GM12878 (cell line): ENCODE measurements around the gene FCGR2B. TPM values are rescaled to one million over a fixed set of nuclear protein-coding genes. Genes with fewer than 3 reads are reported as not detected.

Experiments used
- ATAC-seq: fragments of 200-7000 bp; cut with Tn5 transposase; 3 replicates; pipeline ENCODE4 v1.9.1; 2020; ENCODE audit warnings: mild to moderate bottlenecking, moderate library complexity
- BruUV-seq: library from RNA; stranded (reverse); fragments of 400-500 nt; replicated peaks from 2 replicates; lab custom pipeline; 2021; lab: Mats Ljungman, UMichigan
- CTCF ChIA-PET: fragments of 300-600 bp; sonication (Branson Sonifier 250); formaldehyde crosslinking; extraction: SDS; loops from one replicate; lab custom pipeline; 2021; ENCODE audit warnings: inconsistent platforms; lab: Yijun Ruan, JAX
- POLR2A ChIA-PET: fragments of 350-600 bp; formaldehyde crosslinking; extraction: SDS; loops from one replicate; lab custom pipeline; 2021; ENCODE audit warnings: inconsistent platforms; lab: Charles Lee
- RAD21 ChIA-PET: fragments of 300-600 bp; sonication (Branson Sonifier 250); formaldehyde crosslinking; loops from one replicate; lab custom pipeline; 2023; ENCODE audit warnings: antibody characterized with exemption; ENCODE audit not compliant: unreplicated experiment; lab: Charles Lee
- SMC1A ChIA-PET: fragments of 300-600 bp; sonication (Branson Sonifier 250); formaldehyde crosslinking; loops from one replicate; lab custom pipeline; 2023; ENCODE audit not compliant: unreplicated experiment, uncharacterized antibody; lab: Charles Lee
- DNase-seq: peaks from one replicate; pipeline ENCODE4 v3.0.0-alpha.2; 2011; ENCODE audit warnings: low read depth, low spot score
- FAIRE-seq: peaks from 3 replicates; lab custom pipeline; 2011; peaks lifted over from hg19 to GRCh38; lab: Jason Lieb, UNC
- H2AFZ ChIP-seq: 2 replicates; pipeline ENCODE4 v1.6.0; 2011; ENCODE audit warnings: low read depth, low read length, control low read depth; ENCODE audit not compliant: control insufficient read depth
- H3K27ac ChIP-seq: 2 replicates; pipeline ENCODE4 v1.5.1; 2011; ENCODE audit warnings: control low read depth; ENCODE audit not compliant: control insufficient read depth, insufficient read depth
- H3K27me3 ChIP-seq, 2 experiments: replicated peaks in 1 of 2; 2 replicates each; pipeline versions ENCODE4 v1.6.0 to v1.6.1; 2011; ENCODE audit warnings: low read length in 1 of 2; ENCODE audit not compliant: control insufficient read depth in 2 of 2, insufficient read depth in 2 of 2
- H3K36me3 ChIP-seq, 2 experiments: 2 replicates each; pipeline ENCODE4 v1.5.1; 2011; ENCODE audit warnings: low read length in 1 of 2; ENCODE audit not compliant: control insufficient read depth in 2 of 2, insufficient read depth in 2 of 2
- H3K4me1 ChIP-seq: 2 replicates; pipeline ENCODE4 v1.6.1; 2011; ENCODE audit warnings: mild to moderate bottlenecking, low read length, moderate library complexity, mixed read lengths; ENCODE audit not compliant: control insufficient read depth, insufficient read depth
- H3K4me2 ChIP-seq: 2 replicates; pipeline ENCODE4 v1.6.0; 2011; ENCODE audit warnings: control low read depth; ENCODE audit not compliant: control insufficient read depth, insufficient read depth
- H3K4me3 ChIP-seq: fragments of 200-600 bp; sonication (generic); 2 replicates; pipeline ENCODE4 v1.5.1; 2016
- H3K79me2 ChIP-seq: 2 replicates; pipeline ENCODE4 v1.6.0; 2011; ENCODE audit warnings: low read length; ENCODE audit not compliant: control insufficient read depth, insufficient read depth
- H3K9ac ChIP-seq: 2 replicates; pipeline ENCODE4 v1.8.0; 2011; ENCODE audit warnings: low read length, control low read depth, mixed read lengths; ENCODE audit not compliant: control insufficient read depth, insufficient read depth
- H3K9me3 ChIP-seq: replicated peaks from 3 replicates; pipeline ENCODE4 v1.5.1; 2011; ENCODE audit warnings: mild to moderate bottlenecking, low read length; ENCODE audit not compliant: control insufficient read depth, insufficient read depth
- H4K20me1 ChIP-seq: 2 replicates; pipeline ENCODE4 v1.6.0; 2011; ENCODE audit not compliant: control insufficient read depth, insufficient read depth
- CREM ChIP-seq: IDR thresholded peaks from 2 replicates; pipeline ENCODE4 v1.6.1; 2014; ENCODE audit warnings: antibody characterized with exemption, low read depth
- EP300 ChIP-seq, 2 experiments: fragments of 150-350 bp in 1 of 2; IDR thresholded peaks; 2 replicates each; pipeline ENCODE4 v1.6.1; 2011 to 2012; ENCODE audit warnings: low read depth in 2 of 2, low read length in 2 of 2, borderline replicate concordance in 1 of 2, improper control_type of control experiment in 1 of 2, inconsistent platforms in 1 of 2; ENCODE audit not compliant: control insufficient read depth in 1 of 2
- IKZF1 ChIP-seq: fragments of 450-650 bp; conservative IDR thresholded peaks from 2 replicates; pipeline ENCODE4 v1.6.1; 2017; ENCODE audit warnings: antibody characterized with exemption, mild to moderate bottlenecking
- IRF4 ChIP-seq: IDR thresholded peaks from 2 replicates; pipeline ENCODE4 v1.6.1; 2011; ENCODE audit warnings: low read depth, low read length
- NR2F1 ChIP-seq: fragments of 450-650 bp; conservative IDR thresholded peaks from 2 replicates; pipeline ENCODE4 v1.6.1; 2017; ENCODE audit warnings: mild to moderate bottlenecking
- POLR2A ChIP-seq: IDR thresholded peaks from 2 replicates; pipeline ENCODE4 v1.6.1; 2011; ENCODE audit warnings: low read depth, mild to moderate bottlenecking, low read length
- RBBP5 ChIP-seq: fragments of 200-600 bp; sonication (generic); conservative IDR thresholded peaks from 2 replicates; pipeline ENCODE4 v1.6.1; 2016
- RCOR1 ChIP-seq: conservative IDR thresholded peaks from 2 replicates; pipeline ENCODE4 v1.6.1; 2012; ENCODE audit warnings: low read depth, low read length, improper control_type of control experiment
- SREBF1 ChIP-seq: IDR thresholded peaks from 2 replicates; pipeline ENCODE4 v1.6.1; 2012; ENCODE audit warnings: mild to moderate bottlenecking, low read length
- STAT1 ChIP-seq: fragments of 450-650 bp; conservative IDR thresholded peaks from 2 replicates; pipeline ENCODE4 v1.6.1; 2014; ENCODE audit warnings: antibody characterized with exemption, mild to moderate bottlenecking
- ZNF384 ChIP-seq: IDR thresholded peaks from 2 replicates; pipeline ENCODE4 v1.6.1; 2012; ENCODE audit warnings: low read depth, mild to moderate bottlenecking, low read length, improper control_type of control experiment, borderline replicate concordance
- WGBS: methylation state at CpG from one replicate; pipeline ENCODE4 v1.1.6; 2016; ENCODE audit warnings: low lambda C conversion rate; ENCODE audit not compliant: insufficient replicate concordance, insufficient coverage; ENCODE audit errors: missing lambda C conversion rate; 5-methylcytosine and 5-hydroxymethylcytosine counted together
- in situ Hi-C: fragments of 300-500 bp; cut with MboI; formaldehyde crosslinking; loops from 9 replicates; pipeline ENCODE4 v1.14.3; 2018; ENCODE audit warnings: mixed read lengths
- intact Hi-C: fragments of 100-400 bp; cut with micrococcal nuclease; formaldehyde crosslinking; loops from one replicate; pipeline ENCODE4 v1.14.2; 2022; ENCODE audit not compliant: unreplicated experiment
- polyA plus RNA-seq, 11 experiments: library from polyadenylated mRNA; depleted of rRNA in 4 of 11; unstranded in 6 of 11; stranded (reverse) in 5 of 11; fragments of >200 nt; fragmentation: Nextera tagmentation in 4 of 11; fragmentation: Illumina TruSeq in 1 of 11; extraction: Ambion mirVana in 4 of 11; extraction: Trizol in 1 of 11; gene quantifications; 1 replicate in 1 of 11; 2 replicates in 10 of 11; pipeline versions ENCODE4 v1.2.1 to v1.2.3, GENCODE V29; 2011 to 2016; ENCODE audit warnings: inconsistent platforms in 2 of 11, missing spikeins in 2 of 11, low read depth in 1 of 11
- total RNA-seq, 4 experiments: library from RNA; depleted of rRNA in 3 of 4; stranded (reverse); fragments of >200 nt in 3 of 4; fragmentation: Illumina TruSeq in 1 of 4; extraction: Trizol in 1 of 4; gene quantifications; 2 replicates each; pipeline versions ENCODE4 v1.2.1 to v1.2.3, GENCODE V29; 2013 to 2021

The FCGR2B gene
- total and polyA plus RNA-seq, 10 of the 15 experiments (the other 5 are each of a cell fraction or from before 2014, with no cell fraction given): 76.6 to 216 (median 108) TPM

DNA sequence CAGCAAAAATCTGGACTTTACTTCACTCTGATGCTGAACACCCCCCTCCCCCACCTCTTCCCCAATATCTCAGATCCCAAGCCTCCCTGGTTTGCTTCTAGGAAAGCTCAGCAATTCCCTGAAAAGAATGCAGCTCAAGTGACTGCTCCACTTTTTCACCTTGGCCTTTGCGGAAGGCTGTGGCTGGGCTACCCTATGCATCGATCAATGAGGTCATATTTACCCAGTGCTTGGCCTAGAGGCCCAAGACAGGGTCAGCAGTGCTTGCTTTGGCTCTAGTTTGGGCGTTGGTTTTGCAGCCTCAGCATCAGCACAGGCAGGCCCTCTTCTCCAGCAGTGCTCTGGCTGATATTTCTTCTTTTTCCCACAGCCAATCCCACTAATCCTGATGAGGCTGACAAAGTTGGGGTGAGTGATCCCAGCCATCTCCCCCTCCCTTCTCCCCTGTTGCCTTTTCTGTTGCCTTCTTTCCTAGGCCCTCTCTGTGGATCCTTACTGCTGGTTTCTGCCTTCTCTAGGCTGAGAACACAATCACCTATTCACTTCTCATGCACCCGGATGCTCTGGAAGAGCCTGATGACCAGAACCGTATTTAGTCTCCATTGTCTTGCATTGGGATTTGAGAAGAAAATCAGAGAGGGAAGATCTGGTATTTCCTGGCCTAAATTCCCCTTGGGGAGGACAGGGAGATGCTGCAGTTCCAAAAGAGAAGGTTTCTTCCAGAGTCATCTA lies 14.2 kb downstream of the FCGR2B start:
- no peak overlapping the region for H2AFZ ChIP-seq
- H3K27me3 ChIP-seq: no peaks in the 10 kb centered on the region
- no peaks in the 10 kb centered on the region for H3K4me1 ChIP-seq
- H3K27ac ChIP-seq: no peak overlapping the region
- no peak for FAIRE-seq
- RAD21 ChIA-PET: no interaction called here
- peaks cover 1 to 10% of the 10 kb centered on the region in 2 experiments; a peak in 3 of 4 replicates for H3K36me3 ChIP-seq
- no TSS peak for BruUV-seq
- no peak for ATAC-seq
- H3K9ac ChIP-seq: no peak overlapping the region
- POLR2A ChIA-PET: interaction anchor here (0.6 to 0.7 kb wide), 2 partner anchors 31 to 32 kb away, joined by 3 to 6 read pairs; no protein-coding TSS in a partner anchor
- SMC1A ChIA-PET: no interaction called here
- no peak for DNase-seq
- no peak overlapping the region for H3K4me3 ChIP-seq
- TF ChIP-seq RBBP5 (no peak), CREM (no peak), NR2F1 (no peak), IKZF1 (no peak), POLR2A (no peak), SREBF1 (no peak), STAT1 (no peak), EP300 (IDR thresholded peaks at IDR 0.05; ENCODE audit: borderline replicate concordance in 1 of 2, control insufficient read depth in 1 of 2, low read depth in 2 of 2, low read length in 2 of 2) (no peak), ZNF384 (no peak), IRF4 (no peak), RCOR1 (no peak)
- TF ChIP-seq, all 136 proteins: peak for 0
- no peak overlapping the region for H3K4me2 ChIP-seq
- in situ Hi-C loops (no loop called here), intact Hi-C loops (no loop called here)
- no peaks in the 10 kb centered on the region for H3K9me3 ChIP-seq
- no peaks in the 10 kb centered on the region for H3K79me2 ChIP-seq
- CTCF ChIA-PET: interaction anchor here (0.6 kb wide), 1 partner anchor 28 kb away, joined by 3 read pairs; no protein-coding TSS in a partner anchor
- WGBS: 89% methylated on average over 5 of the region's 5 CpGs
- no peaks in the 10 kb centered on the region for H4K20me1 ChIP-seq
